Liver (tissue), 9 donors: ENCODE data around the gene CYSLTR2. TPM values are rescaled to one million over a fixed set of nuclear protein-coding genes. Genes with fewer than 3 reads are reported as not detected.

Experiments used
- DNase-seq: peaks from one replicate; pipeline ENCODE4 v3.0.0-alpha.2; 2017; ENCODE audit warnings: low spot score
- H3K27ac ChIP-seq, 2 donors: one replicate each; pipeline ENCODE4 v1.7.0; 2013; ENCODE audit warnings: inconsistent platforms in 2 of 2, low read length in 2 of 2, control low read depth in 1 of 2, low read depth in 1 of 2, mild to moderate bottlenecking in 1 of 2
- H3K27me3 ChIP-seq, 4 donors: one replicate each; pipeline versions ENCODE4 v1.6.1 to v1.7.0; 2013; ENCODE audit warnings: low read length in 3 of 4, inconsistent platforms in 1 of 4, mild to moderate bottlenecking in 1 of 4, moderate library complexity in 1 of 4; ENCODE audit not compliant: control insufficient read depth in 4 of 4, insufficient read depth in 4 of 4
- H3K36me3 ChIP-seq, 4 donors: one replicate each; pipeline versions ENCODE4 v1.6.1 to v1.7.0; 2013; ENCODE audit warnings: low read length in 3 of 4, mild to moderate bottlenecking in 3 of 4, low read depth in 1 of 4, moderate library complexity in 1 of 4; ENCODE audit not compliant: control insufficient read depth in 4 of 4, insufficient read depth in 3 of 4
- H3K4me1 ChIP-seq, 4 donors: one replicate each; pipeline versions ENCODE4 v1.6.1 to v1.7.0; 2013; ENCODE audit warnings: low read length in 3 of 4, mild to moderate bottlenecking in 3 of 4, moderate library complexity in 1 of 4; ENCODE audit not compliant: control insufficient read depth in 4 of 4, insufficient read depth in 4 of 4
- H3K4me3 ChIP-seq, 3 donors: one replicate each; pipeline versions ENCODE4 v1.6.1 to v1.7.0; 2013; ENCODE audit warnings: low read length in 3 of 3, control low read depth in 1 of 3, low read depth in 1 of 3, mild to moderate bottlenecking in 1 of 3
- H3K9ac ChIP-seq, 2 donors: one replicate each; pipeline ENCODE4 v1.7.0; 2013; ENCODE audit warnings: low read length in 2 of 2, mild to moderate bottlenecking in 2 of 2, moderate library complexity in 2 of 2, control low read depth in 1 of 2, low read depth in 1 of 2
- H3K9me3 ChIP-seq, 4 donors: one replicate each; pipeline versions ENCODE4 v1.6.1 to v1.7.0; 2013; ENCODE audit warnings: low read length in 3 of 4; ENCODE audit not compliant: control insufficient read depth in 4 of 4
- EGR1 ChIP-seq, 2 donors: IDR thresholded peaks; 2 replicates each; pipeline ENCODE4 v1.6.1; 2016 to 2018; ENCODE audit warnings: antibody characterized with exemption in 2 of 2, low read depth in 2 of 2
- FOXA1 ChIP-seq: IDR thresholded peaks from 2 replicates; pipeline ENCODE4 v1.6.1; 2016; ENCODE audit warnings: antibody characterized with exemption
- FOXA2 ChIP-seq: IDR thresholded peaks from 2 replicates; pipeline ENCODE4 v1.6.1; 2016; ENCODE audit warnings: antibody characterized with exemption
- GABPA ChIP-seq, 2 donors: IDR thresholded peaks in 1 of 2; conservative IDR thresholded peaks in 1 of 2; 2 replicates each; pipeline ENCODE4 v1.6.1; 2016; ENCODE audit warnings: antibody characterized with exemption in 2 of 2, mild to moderate bottlenecking in 1 of 2, moderate library complexity in 1 of 2
- HNF4A ChIP-seq, 2 donors: conservative IDR thresholded peaks; 2 replicates each; pipeline ENCODE4 v1.6.1; 2016; ENCODE audit warnings: antibody characterized with exemption in 2 of 2, mild to moderate bottlenecking in 2 of 2
- HNF4G ChIP-seq: IDR thresholded peaks from 2 replicates; pipeline ENCODE4 v1.6.1; 2016; ENCODE audit warnings: antibody characterized with exemption
- JUND ChIP-seq, 2 donors: IDR thresholded peaks; 2 replicates each; pipeline ENCODE4 v1.6.1; 2016; ENCODE audit warnings: antibody characterized with exemption in 2 of 2
- NR2F2 ChIP-seq: IDR thresholded peaks from 2 replicates; pipeline ENCODE4 v1.6.1; 2016; ENCODE audit warnings: antibody characterized with exemption
- RXRA ChIP-seq, 2 donors: IDR thresholded peaks; 2 replicates each; pipeline ENCODE4 v1.6.1; 2017 to 2018; ENCODE audit warnings: antibody characterized with exemption in 2 of 2, mild to moderate bottlenecking in 1 of 2
- SP1 ChIP-seq: IDR thresholded peaks from 2 replicates; pipeline ENCODE4 v1.6.1; 2018; ENCODE audit warnings: antibody characterized with exemption, mild to moderate bottlenecking
- TAF1 ChIP-seq: conservative IDR thresholded peaks from 2 replicates; pipeline ENCODE4 v1.6.1; 2016; ENCODE audit warnings: antibody characterized with exemption, mild to moderate bottlenecking
- YY1 ChIP-seq: IDR thresholded peaks from 2 replicates; pipeline ENCODE4 v1.6.1; 2016; ENCODE audit warnings: antibody characterized with exemption, mild to moderate bottlenecking
- WGBS: extraction: QIAGEN DNeasy Blood & Tissue Kit; methylation state at CpG from one replicate; pipeline ENCODE4 v1.1.7; 2013; 5-methylcytosine and 5-hydroxymethylcytosine counted together
- polyA plus RNA-seq, 2 donors: library from polyadenylated mRNA; stranded (reverse) in 1 of 2; unstranded in 1 of 2; fragments of 200-250 nt in 1 of 2; fragments of >200 nt in 1 of 2; fragmentation: Nextera tagmentation in 1 of 2; extraction: Ambion mirVana in 1 of 2; gene quantifications; one replicate each; pipeline versions ENCODE4 v1.2.1 to v1.2.3, GENCODE V29; 2013 to 2015
- total RNA-seq, 2 donors: library from RNA; depleted of rRNA; stranded (reverse); fragments of >200 nt; gene quantifications; one replicate each; pipeline ENCODE4 v1.2.3, GENCODE V29; 2014
- TF ChIP-seq, protein P1 (sequence below): IDR thresholded peaks from 2 replicates; pipeline ENCODE4 v1.6.1; 2016; ENCODE audit warnings: antibody characterized with exemption
- TF ChIP-seq, protein P2 (sequence below): IDR thresholded peaks from 2 replicates; pipeline ENCODE4 v1.6.1; 2016; ENCODE audit warnings: antibody characterized with exemption
- TF ChIP-seq, protein P3 (sequence below): fragments of 150-350 bp; IDR thresholded peaks from 2 replicates; pipeline ENCODE4 v1.5.1; 2017; ENCODE audit warnings: improper control_type of control experiment, low read depth, low read length; ENCODE audit not compliant: missing input control
- TF ChIP-seq, protein P4 (sequence below): IDR thresholded peaks from 2 replicates; pipeline ENCODE4 v1.6.1; 2016; ENCODE audit warnings: antibody characterized with exemption
- TF ChIP-seq, protein P5 (sequence below): IDR thresholded peaks from 2 replicates; pipeline ENCODE4 v1.6.1; 2016; ENCODE audit warnings: antibody characterized with exemption, mild to moderate bottlenecking
- donor health status: healthy.
- donor health status: healthy.
- donor health status: healthy.
- donor health status: healthy.
- donor health status: healthy.

Gene CYSLTR2
- total and polyA plus RNA-seq, 4 donors: 0.07 to 0.37 (median 0.15) TPM

DNA sequence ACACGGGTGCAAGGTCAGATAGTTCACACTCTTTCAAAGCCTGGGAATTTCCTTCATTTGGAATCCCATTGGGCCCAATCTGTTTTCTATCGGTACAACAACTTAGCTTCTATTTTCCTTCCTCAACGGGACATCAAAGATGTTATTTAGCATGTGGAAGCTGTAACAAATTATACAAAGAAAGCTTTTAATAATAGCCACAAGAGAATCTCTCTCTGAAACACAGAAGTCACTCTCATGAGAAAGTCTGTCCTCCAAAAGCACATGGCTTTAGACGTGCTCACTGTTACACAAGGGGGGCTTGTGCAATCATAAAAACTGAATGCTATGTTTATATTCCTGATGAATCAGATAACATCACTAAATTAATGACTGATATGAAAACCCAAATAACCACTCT, 28.9 kb upstream of the CYSLTR2 start:
- no peaks in the 10 kb centered on the region for H3K27me3 ChIP-seq
- peaks cover 2 to 16% (median 10%) of the 10 kb centered on the region in 4 donors for H3K4me1 ChIP-seq
- no peak overlapping the region for H3K9ac ChIP-seq
- no peak for DNase-seq
- H3K9me3 ChIP-seq: peaks cover 0 to 11% (median 0%) of the 10 kb centered on the region in 4 donors
- no peak overlapping the region for H3K4me3 ChIP-seq
- TF ChIP-seq, protein P1, sequence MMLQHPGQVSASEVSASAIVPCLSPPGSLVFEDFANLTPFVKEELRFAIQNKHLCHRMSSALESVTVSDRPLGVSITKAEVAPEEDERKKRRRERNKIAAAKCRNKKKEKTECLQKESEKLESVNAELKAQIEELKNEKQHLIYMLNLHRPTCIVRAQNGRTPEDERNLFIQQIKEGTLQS: no peak
- TF ChIP-seq NR2F2 (no peak), GABPA (IDR thresholded peaks at IDR 0.05 in 1 of 2, conservative IDR thresholded peaks at IDR 0.05 in 1 of 2) (no peak), RXRA (IDR thresholded peaks at IDR 0.05) (no peak), SP1 (no peak), EGR1 (IDR thresholded peaks at IDR 0.05; ENCODE audit: low read depth in 2 of 2) (no peak), TAF1 (no peak), FOXA1 (no peak), HNF4G (no peak), HNF4A (conservative IDR thresholded peaks at IDR 0.05) (no peak), FOXA2 (no peak), YY1 (no peak), JUND (IDR thresholded peaks at IDR 0.05) (no peak)
- TF ChIP-seq, protein P2, sequence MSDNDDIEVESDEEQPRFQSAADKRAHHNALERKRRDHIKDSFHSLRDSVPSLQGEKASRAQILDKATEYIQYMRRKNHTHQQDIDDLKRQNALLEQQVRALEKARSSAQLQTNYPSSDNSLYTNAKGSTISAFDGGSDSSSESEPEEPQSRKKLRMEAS: no peak
- TF ChIP-seq, protein P3, sequence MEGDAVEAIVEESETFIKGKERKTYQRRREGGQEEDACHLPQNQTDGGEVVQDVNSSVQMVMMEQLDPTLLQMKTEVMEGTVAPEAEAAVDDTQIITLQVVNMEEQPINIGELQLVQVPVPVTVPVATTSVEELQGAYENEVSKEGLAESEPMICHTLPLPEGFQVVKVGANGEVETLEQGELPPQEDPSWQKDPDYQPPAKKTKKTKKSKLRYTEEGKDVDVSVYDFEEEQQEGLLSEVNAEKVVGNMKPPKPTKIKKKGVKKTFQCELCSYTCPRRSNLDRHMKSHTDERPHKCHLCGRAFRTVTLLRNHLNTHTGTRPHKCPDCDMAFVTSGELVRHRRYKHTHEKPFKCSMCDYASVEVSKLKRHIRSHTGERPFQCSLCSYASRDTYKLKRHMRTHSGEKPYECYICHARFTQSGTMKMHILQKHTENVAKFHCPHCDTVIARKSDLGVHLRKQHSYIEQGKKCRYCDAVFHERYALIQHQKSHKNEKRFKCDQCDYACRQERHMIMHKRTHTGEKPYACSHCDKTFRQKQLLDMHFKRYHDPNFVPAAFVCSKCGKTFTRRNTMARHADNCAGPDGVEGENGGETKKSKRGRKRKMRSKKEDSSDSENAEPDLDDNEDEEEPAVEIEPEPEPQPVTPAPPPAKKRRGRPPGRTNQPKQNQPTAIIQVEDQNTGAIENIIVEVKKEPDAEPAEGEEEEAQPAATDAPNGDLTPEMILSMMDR: no peak
- TF ChIP-seq, protein P4, sequence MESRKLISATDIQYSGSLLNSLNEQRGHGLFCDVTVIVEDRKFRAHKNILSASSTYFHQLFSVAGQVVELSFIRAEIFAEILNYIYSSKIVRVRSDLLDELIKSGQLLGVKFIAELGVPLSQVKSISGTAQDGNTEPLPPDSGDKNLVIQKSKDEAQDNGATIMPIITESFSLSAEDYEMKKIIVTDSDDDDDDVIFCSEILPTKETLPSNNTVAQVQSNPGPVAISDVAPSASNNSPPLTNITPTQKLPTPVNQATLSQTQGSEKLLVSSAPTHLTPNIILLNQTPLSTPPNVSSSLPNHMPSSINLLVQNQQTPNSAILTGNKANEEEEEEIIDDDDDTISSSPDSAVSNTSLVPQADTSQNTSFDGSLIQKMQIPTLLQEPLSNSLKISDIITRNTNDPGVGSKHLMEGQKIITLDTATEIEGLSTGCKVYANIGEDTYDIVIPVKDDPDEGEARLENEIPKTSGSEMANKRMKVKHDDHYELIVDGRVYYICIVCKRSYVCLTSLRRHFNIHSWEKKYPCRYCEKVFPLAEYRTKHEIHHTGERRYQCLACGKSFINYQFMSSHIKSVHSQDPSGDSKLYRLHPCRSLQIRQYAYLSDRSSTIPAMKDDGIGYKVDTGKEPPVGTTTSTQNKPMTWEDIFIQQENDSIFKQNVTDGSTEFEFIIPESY: no peak
- TF ChIP-seq, protein P5, sequence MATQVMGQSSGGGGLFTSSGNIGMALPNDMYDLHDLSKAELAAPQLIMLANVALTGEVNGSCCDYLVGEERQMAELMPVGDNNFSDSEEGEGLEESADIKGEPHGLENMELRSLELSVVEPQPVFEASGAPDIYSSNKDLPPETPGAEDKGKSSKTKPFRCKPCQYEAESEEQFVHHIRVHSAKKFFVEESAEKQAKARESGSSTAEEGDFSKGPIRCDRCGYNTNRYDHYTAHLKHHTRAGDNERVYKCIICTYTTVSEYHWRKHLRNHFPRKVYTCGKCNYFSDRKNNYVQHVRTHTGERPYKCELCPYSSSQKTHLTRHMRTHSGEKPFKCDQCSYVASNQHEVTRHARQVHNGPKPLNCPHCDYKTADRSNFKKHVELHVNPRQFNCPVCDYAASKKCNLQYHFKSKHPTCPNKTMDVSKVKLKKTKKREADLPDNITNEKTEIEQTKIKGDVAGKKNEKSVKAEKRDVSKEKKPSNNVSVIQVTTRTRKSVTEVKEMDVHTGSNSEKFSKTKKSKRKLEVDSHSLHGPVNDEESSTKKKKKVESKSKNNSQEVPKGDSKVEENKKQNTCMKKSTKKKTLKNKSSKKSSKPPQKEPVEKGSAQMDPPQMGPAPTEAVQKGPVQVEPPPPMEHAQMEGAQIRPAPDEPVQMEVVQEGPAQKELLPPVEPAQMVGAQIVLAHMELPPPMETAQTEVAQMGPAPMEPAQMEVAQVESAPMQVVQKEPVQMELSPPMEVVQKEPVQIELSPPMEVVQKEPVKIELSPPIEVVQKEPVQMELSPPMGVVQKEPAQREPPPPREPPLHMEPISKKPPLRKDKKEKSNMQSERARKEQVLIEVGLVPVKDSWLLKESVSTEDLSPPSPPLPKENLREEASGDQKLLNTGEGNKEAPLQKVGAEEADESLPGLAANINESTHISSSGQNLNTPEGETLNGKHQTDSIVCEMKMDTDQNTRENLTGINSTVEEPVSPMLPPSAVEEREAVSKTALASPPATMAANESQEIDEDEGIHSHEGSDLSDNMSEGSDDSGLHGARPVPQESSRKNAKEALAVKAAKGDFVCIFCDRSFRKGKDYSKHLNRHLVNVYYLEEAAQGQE: no peak
- WGBS: 60% methylated on average over 4 of the region's 4 CpGs
- peak overlapping the region in 1 of 2 donors; percentile 17 for H3K27ac ChIP-seq
- H3K36me3 ChIP-seq: no peaks in the 10 kb centered on the region
